Astrocyte of the hippocampus (primary cell): ENCODE measurements around the gene SET.

Experiments used
- DNase-seq: peaks from one replicate; pipeline ENCODE4 v3.0.0; 2011; ENCODE audit warnings: low read depth, low spot score

SET gene

DNA sequence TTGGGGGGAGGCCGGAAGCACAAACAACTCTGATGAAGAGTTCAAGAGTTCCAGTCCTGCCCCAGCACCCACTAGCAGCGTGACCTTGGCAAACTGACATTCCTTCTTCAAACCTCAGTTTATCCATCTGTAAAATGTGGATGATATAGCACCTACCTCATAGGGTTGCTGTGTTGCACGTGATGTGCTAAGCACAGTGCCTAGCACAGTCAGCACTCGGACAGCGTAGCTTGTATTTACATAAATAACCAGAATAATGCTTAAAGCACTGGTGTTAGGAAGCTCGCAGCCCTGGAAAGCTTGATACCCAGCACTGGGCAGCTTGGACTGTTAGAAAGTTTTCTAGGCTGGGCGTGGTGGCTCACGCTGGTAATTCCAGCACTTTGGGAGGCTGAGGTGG is 18.4 kb downstream of the SET start:
- no peak for DNase-seq

GRCh38 chr9:128712451-128713410 is 23.7 kb downstream of the SET start:
- no peak for DNase-seq

DNA sequence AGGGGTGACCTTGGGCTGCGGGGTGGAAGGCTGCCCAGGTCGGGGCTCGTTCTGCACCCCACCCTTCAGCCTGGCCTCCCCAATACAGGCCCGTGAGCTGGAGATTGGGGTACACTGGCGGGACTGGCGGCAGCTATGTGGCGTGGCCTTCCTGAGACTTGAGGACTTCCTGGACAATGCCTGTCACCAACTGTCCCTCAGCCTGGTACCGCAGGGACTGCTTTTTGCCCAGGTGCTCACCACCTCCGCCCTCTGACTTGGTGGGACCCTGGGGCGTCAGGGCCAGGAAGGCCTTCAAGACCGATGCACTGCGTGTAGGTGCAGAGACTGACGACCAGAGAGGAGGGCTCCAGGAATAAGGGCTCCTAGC is 24.4 kb downstream of the SET start:
- DNase-seq, result no peak

- DNase-seq, result no peak
These were observed 25.0 kb downstream of the SET start for GRCh38 chr9:128713941-128714573.

GRCh38 chr9:128714586-128715435 is 25.8 kb downstream of the SET start:
- no peak for DNase-seq

GRCh38 chr9:128715436-128715750 is 26.4 kb downstream of the SET start:
- no peak for DNase-seq

DNA sequence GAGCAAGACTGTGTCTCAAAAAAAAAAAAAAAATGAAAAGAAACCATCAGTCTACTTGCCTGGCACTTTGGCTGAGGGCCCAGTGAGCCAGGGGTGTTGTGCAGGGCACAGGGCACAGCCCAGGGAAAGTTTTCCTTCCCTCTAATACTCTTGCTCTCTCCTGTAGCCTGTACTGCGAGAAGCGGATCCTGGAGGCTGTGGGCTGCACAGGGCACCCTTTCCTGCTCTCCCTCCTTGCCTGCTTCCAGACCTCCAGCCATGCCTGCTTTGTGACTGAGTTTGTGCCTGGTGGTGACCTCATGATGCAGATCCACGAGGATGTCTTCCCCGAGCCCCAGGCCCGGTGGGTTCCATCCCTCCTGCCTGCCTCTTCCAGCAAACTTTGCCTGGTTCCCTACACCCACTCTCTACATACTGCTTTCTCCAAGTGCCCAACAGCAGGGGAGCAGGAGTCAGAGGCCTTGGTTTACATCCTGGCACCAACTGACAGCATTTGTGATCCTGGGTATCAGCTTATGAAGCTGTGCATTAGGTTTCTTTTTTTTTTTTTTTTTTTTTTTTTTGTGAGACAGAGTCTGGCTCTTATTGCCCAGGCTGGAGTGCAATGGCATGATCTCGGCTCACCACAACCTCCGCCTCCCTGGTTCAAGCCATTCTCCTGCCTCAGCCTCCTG is 27.7 kb downstream of the SET start:
- no peak for DNase-seq

GRCh38 chr9:128718047-128718446 is 29.0 kb downstream of the SET start:
- DNase-seq, result no peak

GRCh38 chr9:128718475-128718874 is 29.5 kb downstream of the SET start:
- DNase-seq, result no peak

DNA sequence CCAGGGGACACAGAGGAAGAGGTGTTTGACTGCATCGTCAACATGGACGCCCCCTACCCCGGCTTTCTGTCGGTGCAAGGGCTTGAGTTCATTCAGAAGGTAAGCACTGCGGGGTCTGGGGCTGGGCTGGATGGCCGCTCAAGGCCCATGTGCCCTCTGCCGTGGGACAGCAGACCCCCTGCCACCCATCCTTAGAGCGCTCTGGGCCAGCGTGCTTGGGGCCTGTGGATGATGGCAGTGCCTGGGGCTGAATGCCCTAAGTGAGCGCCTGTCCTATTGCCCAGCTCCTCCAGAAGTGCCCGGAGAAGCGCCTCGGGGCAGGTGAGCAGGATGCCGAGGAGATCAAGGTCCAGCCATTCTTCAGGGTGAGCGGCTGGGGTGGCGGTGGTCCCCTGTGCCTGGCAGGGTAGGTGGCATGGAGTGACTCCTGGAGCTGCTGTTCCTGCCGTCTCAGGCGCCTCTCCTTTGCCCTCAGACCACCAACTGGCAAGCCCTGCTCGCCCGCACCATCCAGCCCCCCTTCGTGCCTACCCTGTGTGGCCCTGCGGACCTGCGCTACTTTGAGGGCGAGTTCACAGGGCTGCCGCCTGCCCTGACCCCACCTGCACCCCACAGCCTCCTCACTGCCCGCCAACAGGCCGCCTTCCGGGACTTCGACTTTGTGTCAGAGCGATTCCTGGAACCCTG is 31.0 kb downstream of the SET start:
- DNase-seq, result no peak

GRCh38 chr9:128720841-128721486 is 31.9 kb downstream of the SET start:
- no peak for DNase-seq

- DNase-seq, result no peak
These were observed 32.5 kb downstream of the SET start for GRCh38 chr9:128721487-128722010.

DNA sequence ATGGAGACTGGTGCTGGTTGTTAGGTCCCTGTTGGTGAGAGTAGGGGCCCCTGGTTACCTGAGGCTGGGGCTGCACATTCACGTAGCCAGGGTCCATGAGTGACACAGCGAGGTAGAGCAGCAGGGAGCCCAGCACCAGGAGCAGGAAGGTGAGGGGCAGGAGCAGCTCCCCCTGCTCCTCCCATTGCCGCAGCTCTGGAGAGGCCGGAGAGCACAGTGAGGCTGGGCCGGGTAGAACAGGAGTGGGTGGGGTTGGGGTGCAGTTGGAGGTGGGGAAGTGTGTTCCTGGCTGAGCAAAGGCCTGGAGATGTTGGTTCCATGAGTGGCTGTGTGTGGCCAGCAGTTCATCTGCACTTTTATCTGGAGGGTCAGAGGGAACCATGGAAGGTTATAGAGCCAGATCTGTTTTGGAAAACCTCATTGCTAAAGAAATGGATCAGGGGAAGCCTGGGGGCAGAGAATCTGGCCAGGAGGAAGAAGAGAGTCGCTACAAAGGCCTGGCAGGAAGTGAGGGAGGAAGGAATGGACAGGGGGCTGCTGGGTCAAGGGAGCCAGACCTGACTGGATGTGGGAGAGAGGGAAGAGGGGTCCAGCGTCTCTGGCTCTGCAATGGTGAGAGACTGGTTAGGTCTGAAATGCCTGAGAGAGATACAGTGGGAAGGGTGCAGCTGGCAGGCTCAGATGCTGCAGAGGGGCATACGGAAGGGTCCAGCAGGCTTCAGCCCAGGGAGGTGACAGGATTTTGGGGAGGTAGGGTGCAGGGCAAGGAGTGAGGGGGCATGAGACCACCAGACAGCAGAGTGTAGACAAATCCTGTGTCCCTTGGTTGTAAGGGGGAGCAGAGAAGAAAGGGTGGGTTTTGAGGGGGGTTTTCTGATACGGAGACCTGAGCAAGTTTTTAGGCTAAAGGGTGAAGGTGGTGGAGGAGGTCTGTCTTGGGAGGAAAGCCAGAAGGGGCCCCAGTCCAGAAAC is 33.6 kb downstream of the SET start:
- DNase-seq, result no peak

GRCh38 chr9:128723352-128723865 is 34.4 kb downstream of the SET start:
- DNase-seq, result no peak

DNA sequence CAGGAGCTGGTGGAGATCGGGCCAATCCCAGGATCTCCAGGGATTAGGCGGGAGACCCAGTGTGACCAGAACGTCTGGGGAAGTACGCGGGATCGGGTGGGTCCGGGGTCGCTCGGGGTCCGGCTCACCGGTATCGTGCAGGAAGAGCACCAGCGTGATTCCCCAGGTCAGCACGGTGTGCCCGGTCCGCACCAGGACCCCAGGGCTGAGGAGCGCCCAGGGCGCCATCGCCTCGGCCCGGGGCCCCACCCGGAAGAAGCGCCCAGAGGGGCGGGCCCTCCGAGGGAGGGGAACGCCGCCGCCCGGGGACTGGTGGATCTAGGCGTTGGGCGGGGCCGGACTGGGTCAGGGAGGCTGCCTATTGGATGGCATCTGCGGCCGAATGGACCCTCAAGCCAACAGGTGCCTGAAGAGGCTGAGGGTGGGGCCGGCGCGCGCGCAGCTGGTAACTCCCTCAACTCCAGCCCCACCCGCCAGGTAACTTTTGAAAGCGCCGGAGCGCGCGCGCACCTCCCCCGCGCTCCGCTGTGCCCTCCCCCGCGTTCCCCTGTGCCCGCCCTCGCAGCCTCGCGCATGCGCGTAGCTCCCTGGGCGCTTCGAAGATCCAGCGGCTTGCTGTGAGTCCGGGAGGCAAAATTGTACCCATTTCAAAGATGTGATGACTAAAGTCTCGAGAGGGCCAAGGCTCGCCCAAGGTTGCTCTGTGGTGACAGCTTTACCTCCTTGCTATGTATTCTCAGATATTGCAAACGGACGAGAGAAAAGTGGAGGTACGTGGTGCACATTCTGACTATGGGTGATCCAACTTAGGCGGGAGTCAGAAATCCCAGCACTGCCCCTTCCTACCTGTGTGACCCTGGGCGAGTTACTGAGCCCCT is 35.1 kb downstream of the SET start, which contains the start of gene ZDHHC12:
Gene ZDHHC12, minus strand, starts transcription at position 262 of the 878 bp plus-strand sequence. Its CDS starts 34 bp downstream, at position 228.
- DNase-seq, result peak; percentile 98

DNA sequence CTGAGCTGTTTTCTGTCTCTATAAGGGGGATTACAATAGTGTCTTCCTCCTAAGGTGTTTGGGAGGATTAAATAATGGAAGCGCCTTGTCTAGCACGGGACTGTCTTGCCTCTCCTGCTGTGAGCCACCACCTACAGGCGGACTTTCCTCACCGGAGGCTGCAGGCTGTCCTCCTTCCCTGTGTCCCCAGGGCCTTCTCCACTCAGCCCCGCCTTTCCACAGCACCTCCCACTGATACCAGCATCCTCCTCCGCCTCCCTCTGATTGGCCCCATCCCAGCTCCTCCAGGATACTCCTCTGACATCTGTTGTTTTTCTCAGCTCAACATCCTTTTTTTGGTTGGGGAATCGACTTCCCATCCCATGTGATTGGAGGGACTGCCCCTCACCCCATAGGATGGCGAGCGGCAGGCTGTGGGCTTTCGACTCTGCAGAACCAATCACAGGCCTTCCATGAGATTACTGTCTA is 35.8 kb downstream of the SET start:
- DNase-seq, result peak; percentile 53

- DNase-seq, result no peak
These were observed 38.7 kb downstream of the SET start for GRCh38 chr9:128727640-128728248.
